Bronchial epithelial cell (primary cell): ENCODE measurements around the gene DEPDC1B. TPM values are rescaled to one million over a fixed set of nuclear protein-coding genes. Genes with fewer than 3 reads are reported as not detected.
"Not testable (repeated sequence)": the region's sequence is repeated elsewhere in the genome, so short reads cannot be mapped to it uniquely, and the experiment has no call there.

Experiments used
- DNase-seq: peaks from one replicate; pipeline ENCODE4 v3.0.0-alpha.2; 2010; ENCODE audit warnings: low read depth
- FAIRE-seq: peaks from 2 replicates; lab custom pipeline; 2011; peaks lifted over from hg19 to GRCh38; lab: Jason Lieb, UNC
- H3K27me3 ChIP-seq: 2 replicates; pipeline ENCODE4 v1.5.1; 2011; ENCODE audit warnings: low read length; ENCODE audit not compliant: control insufficient read depth, insufficient read depth
- H3K36me3 ChIP-seq: 2 replicates; pipeline ENCODE4 v1.5.1; 2011; ENCODE audit warnings: low read length; ENCODE audit not compliant: control insufficient read depth, insufficient read depth
- H3K4me3 ChIP-seq: 2 replicates; pipeline ENCODE4 v1.5.1; 2011; ENCODE audit warnings: mild to moderate bottlenecking, low read depth, low read length, control low read depth
- total RNA-seq: library from RNA; depleted of rRNA; stranded (reverse); fragments of >200 nt; gene quantifications from 2 replicates; pipeline ENCODE4 v1.2.1, GENCODE V29; 2014
- TF ChIP-seq, protein P1 (sequence below): IDR thresholded peaks from 2 replicates; pipeline ENCODE4 v1.5.1; 2011; ENCODE audit warnings: mild to moderate bottlenecking, moderate library complexity, low read length, control low read depth, inconsistent platforms; ENCODE audit not compliant: insufficient read depth, severe bottlenecking

Gene DEPDC1B
- total RNA-seq, 1 donor from 2014 or later = 2.1 TPM

DNA sequence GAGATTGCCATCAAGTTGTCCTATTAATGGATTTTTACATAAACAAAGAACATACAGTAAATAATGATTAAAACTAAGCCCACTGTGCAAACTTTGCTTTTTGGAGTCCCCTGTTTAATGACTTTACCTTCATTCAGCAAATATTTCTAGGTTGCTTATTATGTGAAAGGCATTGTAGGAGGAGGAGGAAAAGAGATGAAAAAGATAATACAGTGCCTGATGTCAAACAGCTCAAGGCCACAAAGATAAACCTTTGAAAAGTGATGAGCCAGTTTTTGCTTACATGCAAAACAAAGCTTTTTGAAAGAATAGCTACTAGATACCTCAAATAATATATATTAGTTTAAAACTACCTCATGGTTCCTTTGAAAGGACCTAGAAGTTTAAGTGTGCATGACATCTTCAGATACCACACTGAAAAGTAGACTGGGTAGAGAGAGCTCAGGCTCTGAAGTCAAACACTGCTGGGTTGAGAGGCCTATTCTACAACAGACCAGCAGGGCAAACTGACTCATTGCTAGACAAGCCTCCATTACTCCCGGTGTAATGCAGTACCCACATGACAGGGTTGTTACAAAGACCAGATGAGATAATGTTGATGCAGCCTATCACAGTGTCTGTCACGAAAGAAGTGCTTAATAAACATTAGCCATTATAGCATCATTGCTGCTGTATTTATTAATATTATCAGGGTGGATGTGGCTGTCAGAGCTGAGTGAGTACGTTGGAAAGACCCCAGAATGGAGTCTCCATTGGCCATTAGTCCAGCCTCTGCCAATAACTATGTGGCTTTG is 11.8 kb downstream of the DEPDC1B start:
- Histone ChIP-seq H3K36me3 (no peaks in the 10 kb centered on the region), H3K4me3 (no peak overlapping the region), H3K27me3 (no peaks in the 10 kb centered on the region)
- TF ChIP-seq, protein P1, sequence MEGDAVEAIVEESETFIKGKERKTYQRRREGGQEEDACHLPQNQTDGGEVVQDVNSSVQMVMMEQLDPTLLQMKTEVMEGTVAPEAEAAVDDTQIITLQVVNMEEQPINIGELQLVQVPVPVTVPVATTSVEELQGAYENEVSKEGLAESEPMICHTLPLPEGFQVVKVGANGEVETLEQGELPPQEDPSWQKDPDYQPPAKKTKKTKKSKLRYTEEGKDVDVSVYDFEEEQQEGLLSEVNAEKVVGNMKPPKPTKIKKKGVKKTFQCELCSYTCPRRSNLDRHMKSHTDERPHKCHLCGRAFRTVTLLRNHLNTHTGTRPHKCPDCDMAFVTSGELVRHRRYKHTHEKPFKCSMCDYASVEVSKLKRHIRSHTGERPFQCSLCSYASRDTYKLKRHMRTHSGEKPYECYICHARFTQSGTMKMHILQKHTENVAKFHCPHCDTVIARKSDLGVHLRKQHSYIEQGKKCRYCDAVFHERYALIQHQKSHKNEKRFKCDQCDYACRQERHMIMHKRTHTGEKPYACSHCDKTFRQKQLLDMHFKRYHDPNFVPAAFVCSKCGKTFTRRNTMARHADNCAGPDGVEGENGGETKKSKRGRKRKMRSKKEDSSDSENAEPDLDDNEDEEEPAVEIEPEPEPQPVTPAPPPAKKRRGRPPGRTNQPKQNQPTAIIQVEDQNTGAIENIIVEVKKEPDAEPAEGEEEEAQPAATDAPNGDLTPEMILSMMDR = peak; percentile 67
- peak; percentile 76 for DNase-seq
- FAIRE-seq = no peak

DNA sequence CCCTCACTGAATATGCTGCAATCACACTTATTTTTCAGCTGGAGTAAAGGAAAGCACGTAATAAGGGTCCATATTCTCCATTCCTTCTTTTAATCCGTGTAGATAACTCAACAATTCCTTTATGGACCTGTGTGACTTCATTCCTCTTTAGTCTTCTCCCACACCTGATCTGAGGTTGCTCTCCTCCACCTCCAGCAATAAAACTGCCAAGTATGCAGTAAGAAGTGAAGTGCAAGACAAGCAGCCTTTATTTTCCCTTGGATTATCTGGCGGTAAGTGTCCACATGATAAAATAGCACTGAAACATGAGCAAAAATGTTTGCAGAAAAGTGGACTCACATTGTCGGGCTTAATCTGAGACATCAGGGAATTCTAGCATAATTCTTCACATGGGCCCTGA is 13.8 kb downstream of the DEPDC1B start:
- Histone ChIP-seq H3K36me3 (no peaks in the 10 kb centered on the region), H3K4me3 (no peak overlapping the region), H3K27me3 (no peaks in the 10 kb centered on the region)
- FAIRE-seq (no peak), DNase-seq (no peak)
- TF ChIP-seq, protein P1 = no peak

DNA sequence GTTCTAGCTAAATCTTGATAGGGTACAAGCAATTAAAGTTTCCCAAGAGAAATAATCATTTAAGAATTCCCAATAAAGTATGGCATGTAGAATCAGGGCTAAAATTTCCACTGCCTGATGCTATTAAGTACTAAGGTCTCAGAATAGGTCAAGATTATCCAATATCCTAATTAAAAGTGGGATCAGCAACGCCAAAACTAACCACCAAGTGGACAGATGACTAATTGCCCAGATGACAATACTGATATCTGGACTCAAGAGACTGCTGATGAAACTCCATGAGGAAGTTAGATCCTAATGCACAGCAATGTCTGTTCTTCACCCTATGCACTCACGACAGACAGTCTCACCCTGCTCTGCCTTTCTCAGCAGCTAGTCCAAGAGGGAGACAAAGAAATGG is 14.3 kb downstream of the DEPDC1B start:
- H3K4me3 ChIP-seq = no peak overlapping the region
- TF ChIP-seq, protein P1 = no peak
- H3K36me3 ChIP-seq = no peaks in the 10 kb centered on the region
- DNase-seq = no peak
- H3K27me3 ChIP-seq = no peaks in the 10 kb centered on the region
- FAIRE-seq = no peak

DNA sequence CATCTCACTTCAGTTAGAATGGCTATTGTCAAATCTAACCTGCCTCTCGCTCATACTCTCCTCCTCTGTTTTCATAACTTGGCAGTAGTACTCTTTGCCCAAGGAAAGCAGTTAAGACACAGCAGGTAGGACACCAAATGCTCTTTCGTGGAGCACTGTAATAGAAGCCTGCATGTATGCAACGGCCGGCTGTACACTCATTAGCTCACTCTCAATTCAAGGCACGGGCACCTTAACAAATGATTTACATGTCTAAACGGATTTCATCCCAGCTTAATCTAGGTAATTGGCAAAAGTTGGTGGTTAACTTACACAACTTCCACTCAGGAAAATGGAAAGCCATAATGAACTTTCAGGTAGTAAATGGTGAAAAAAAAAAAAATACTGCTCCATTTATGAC is 14.9 kb downstream of the DEPDC1B start:
- FAIRE-seq (no peak), DNase-seq (no peak)
- Histone ChIP-seq H3K36me3 (no peaks in the 10 kb centered on the region), H3K4me3 (no peak overlapping the region), H3K27me3 (no peaks in the 10 kb centered on the region)
- TF ChIP-seq, protein P1 = no peak

DNA sequence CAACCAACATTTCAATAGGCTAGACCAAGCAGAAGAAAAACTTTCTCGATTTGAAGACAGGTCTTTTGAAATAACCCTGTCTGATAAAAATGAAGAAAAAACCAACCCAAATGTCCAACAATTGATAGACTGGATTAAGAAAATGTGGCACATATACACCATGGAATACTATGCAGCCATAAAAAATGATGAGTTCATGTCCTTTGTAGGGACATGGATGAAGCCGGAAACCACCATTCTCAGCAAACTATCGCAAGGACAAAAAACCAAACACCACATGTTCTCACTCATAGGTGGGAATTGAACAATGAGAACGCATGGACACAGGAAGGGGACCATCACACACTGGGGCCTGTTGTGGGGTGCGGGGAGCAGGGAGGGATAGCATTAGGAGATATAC is 18.0 kb downstream of the DEPDC1B start:
- not testable (repeated sequence) for H3K36me3 ChIP-seq, DNase-seq, FAIRE-seq, H3K4me3 ChIP-seq, H3K27me3 ChIP-seq

DNA sequence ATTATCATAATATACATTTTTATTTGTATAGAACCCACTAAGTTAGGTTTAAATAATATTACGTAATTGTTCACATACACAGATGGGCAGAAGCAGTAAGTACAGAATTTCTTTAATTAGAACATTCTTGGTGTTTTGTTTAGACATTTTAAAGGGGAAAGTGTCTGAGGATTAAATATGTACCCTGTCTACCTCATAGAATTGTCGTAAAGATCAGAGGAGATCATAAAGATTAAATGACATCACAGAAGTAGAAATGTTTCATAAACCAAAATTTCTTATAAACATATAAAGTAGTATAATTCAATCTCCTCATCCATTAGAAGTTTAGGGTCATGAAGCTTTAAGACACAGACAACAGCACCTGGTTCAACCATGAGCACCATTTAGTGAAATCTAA is 20.1 kb downstream of the DEPDC1B start:
- DNase-seq = no peak

More for the DNA sequence above, 20.1 kb downstream of the DEPDC1B start:
- no peaks in the 10 kb centered on the region for H3K36me3 ChIP-seq
- no peak for FAIRE-seq
- TF ChIP-seq, protein P1 = no peak
- H3K27me3 ChIP-seq = no peaks in the 10 kb centered on the region
- H3K4me3 ChIP-seq = no peak overlapping the region
